ENCODE results near the gene MARVELD1.

The MARVELD1 gene

DNA sequence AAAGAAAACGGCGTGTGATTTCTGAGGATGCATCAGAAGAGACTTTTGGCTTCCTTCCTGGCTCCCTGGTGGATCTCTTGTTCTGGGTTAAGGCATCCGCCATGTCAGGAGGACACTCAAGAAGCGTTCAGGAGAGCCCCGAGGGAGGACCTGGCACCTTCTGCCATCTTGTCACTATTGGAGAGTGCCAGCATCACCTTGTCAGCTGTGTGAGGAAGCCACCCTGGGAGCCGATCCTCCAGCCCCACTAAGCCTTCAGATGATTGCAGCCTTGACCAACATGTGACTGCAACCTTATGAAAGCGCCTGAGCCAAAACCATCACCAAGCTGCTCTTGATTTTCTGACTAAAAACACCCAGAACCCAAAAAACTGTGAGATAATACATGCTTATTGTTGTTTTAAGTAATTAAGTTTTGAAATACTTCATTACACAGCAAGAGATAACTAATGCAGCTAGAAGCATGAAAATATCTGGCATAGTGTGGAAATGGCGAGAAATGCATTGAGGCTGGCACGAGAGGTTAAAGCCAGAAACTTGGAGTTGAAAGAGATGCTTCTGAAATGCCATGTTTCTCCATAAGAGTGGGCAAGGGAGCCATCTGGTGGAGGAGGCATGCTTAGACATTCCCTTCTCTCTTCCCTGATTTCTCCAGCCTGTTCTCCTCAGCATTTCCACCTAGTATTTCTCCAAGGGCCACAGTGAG lies 18.0 kb downstream of the MARVELD1 start:
- H3K4me3 ChIP-seq (replicated peaks; ENCODE audit: low read depth, low read length) = no peak overlapping the region
- TF ChIP-seq, protein P1, sequence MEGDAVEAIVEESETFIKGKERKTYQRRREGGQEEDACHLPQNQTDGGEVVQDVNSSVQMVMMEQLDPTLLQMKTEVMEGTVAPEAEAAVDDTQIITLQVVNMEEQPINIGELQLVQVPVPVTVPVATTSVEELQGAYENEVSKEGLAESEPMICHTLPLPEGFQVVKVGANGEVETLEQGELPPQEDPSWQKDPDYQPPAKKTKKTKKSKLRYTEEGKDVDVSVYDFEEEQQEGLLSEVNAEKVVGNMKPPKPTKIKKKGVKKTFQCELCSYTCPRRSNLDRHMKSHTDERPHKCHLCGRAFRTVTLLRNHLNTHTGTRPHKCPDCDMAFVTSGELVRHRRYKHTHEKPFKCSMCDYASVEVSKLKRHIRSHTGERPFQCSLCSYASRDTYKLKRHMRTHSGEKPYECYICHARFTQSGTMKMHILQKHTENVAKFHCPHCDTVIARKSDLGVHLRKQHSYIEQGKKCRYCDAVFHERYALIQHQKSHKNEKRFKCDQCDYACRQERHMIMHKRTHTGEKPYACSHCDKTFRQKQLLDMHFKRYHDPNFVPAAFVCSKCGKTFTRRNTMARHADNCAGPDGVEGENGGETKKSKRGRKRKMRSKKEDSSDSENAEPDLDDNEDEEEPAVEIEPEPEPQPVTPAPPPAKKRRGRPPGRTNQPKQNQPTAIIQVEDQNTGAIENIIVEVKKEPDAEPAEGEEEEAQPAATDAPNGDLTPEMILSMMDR (IDR thresholded peaks at IDR 0.05; ENCODE audit: insufficient read depth, low read length, poor library complexity, severe bottlenecking) = peak; percentile 69
- no peaks in the 10 kb centered on the region for H3K27me3 ChIP-seq (replicated peaks; ENCODE audit: control insufficient read depth, insufficient read depth, low read length)
- DNase-seq (ENCODE audit: extremely low read depth, insufficient read length) = no peak
- no peaks in the 10 kb centered on the region for H3K36me3 ChIP-seq (ENCODE audit: control insufficient read depth, insufficient read depth, low read length)

DNA sequence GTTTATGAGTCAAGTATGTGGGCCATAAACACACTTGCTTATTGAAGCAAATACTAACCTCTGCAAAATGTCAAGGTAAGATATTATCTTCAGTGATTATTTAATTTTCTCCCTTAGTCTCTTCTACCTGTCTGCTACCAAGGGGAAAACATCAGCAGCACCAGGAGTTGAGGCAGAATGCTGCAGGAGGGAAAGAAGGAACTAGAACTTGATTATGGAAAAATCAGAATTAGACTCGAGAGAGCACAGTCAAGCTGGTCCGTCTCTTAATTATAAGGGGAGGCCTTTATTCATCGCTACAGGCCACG lies 18.5 kb downstream of the MARVELD1 start:
- H3K27me3 ChIP-seq (replicated peaks; ENCODE audit: control insufficient read depth, insufficient read depth, low read length) = no peaks in the 10 kb centered on the region
- DNase-seq (ENCODE audit: extremely low read depth, insufficient read length) = no peak
- H3K4me3 ChIP-seq (replicated peaks; ENCODE audit: low read depth, low read length) = no peak overlapping the region
- TF ChIP-seq, protein P1 (IDR thresholded peaks at IDR 0.05; ENCODE audit: insufficient read depth, low read length, poor library complexity, severe bottlenecking) = no peak
- H3K36me3 ChIP-seq (ENCODE audit: control insufficient read depth, insufficient read depth, low read length) = no peaks in the 10 kb centered on the region

DNA sequence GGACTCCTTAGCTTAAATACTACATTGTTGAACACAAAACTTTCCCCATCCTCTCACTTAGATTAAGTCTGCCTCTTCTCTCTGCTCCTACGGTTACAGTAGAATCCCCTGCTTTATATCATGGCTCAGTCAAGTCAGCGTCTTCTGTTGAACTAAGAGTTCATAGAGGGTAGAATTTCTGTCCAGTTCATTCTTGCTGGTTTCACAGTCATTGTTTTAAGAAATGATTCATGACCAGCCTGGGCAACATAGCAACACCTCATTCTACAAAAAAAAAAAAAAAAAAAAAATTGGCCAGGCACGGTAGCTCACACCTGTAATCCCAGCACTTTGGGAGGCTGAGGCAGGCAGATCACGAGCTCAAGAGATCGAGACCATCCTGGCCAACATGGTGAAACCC lies 19.7 kb downstream of the MARVELD1 start:
- no peak for DNase-seq (ENCODE audit: extremely low read depth, insufficient read length)
- TF ChIP-seq, protein P1 (IDR thresholded peaks at IDR 0.05; ENCODE audit: insufficient read depth, low read length, poor library complexity, severe bottlenecking) = no peak
- Histone ChIP-seq H3K4me3 (replicated peaks; ENCODE audit: low read depth, low read length) (no peak overlapping the region), H3K36me3 (ENCODE audit: control insufficient read depth, insufficient read depth, low read length) (no peaks in the 10 kb centered on the region), H3K27me3 (replicated peaks; ENCODE audit: control insufficient read depth, insufficient read depth, low read length) (no peaks in the 10 kb centered on the region)

DNA sequence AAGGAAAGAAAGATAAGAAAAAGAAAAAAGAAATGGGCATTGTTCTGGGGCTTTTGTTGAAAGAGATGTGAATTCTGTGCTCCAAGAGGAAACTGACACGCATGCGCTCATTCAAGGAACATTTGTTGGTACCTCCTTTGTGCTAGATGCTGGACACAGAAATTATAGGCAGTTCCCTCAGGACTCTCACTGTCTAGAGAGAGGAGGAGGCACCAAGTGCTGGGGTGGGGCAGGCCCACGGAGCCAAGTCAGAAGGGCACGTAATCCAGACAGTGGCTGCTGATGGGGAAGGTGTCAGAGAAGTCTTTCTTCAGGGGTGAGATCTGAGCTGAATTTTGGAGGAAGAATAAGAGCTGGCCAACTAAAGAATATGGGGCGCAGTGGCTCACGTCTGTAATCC lies 20.5 kb downstream of the MARVELD1 start:
- TF ChIP-seq, protein P1 (IDR thresholded peaks at IDR 0.05; ENCODE audit: insufficient read depth, low read length, poor library complexity, severe bottlenecking) = no peak
- Histone ChIP-seq H3K27me3 (replicated peaks; ENCODE audit: control insufficient read depth, insufficient read depth, low read length) (no peaks in the 10 kb centered on the region), H3K4me3 (replicated peaks; ENCODE audit: low read depth, low read length) (no peak overlapping the region), H3K36me3 (ENCODE audit: control insufficient read depth, insufficient read depth, low read length) (no peaks in the 10 kb centered on the region; the same call in 1 of the 2 replicates)
- DNase-seq (ENCODE audit: extremely low read depth, insufficient read length) = no peak

DNA sequence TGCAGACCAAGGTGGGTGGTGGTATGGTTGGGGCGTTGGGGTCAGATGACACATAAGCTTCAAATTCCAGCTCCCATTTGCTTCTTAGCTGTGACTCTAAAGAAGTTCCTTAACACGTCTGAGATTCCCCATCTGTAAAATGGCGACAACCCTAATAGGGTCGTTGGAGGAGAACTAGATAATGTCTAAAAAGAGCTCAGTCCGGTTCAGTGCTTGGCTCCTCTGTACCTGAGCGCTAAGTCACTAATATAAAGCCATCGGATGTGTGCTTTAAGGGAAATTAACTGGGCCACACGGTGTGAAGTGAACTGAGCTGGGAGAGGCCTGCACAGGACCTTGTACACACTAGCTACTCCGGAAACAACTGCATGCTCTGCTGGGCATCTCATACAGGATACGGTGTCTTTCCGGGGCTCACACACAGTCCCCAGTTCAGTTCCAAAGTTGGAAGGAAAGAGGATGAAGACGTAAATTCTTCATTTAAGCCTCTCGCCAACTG lies 22.9 kb downstream of the MARVELD1 start:
- DNase-seq (ENCODE audit: extremely low read depth, insufficient read length) = no peak
- Histone ChIP-seq H3K36me3 (ENCODE audit: control insufficient read depth, insufficient read depth, low read length) (no peaks in the 10 kb centered on the region; the same call in none of the 2 replicates), H3K4me3 (replicated peaks; ENCODE audit: low read depth, low read length) (peak overlapping the region; percentile 48), H3K27me3 (replicated peaks; ENCODE audit: control insufficient read depth, insufficient read depth, low read length) (no peaks in the 10 kb centered on the region)
- TF ChIP-seq, protein P1 (IDR thresholded peaks at IDR 0.05; ENCODE audit: insufficient read depth, low read length, poor library complexity, severe bottlenecking) = no peak
